Upper lobe of left lung (tissue), 6 donors: ENCODE measurements around the gene ANO10. TPM values are rescaled to one million over a fixed set of nuclear protein-coding genes. Genes with fewer than 3 reads are reported as not detected.

Experiments
- ATAC-seq, 2 donors: fragments of 200-7000 bp; cut with Tn5 transposase; one replicate each; pipeline ENCODE4 v1.9.1; 2022; ENCODE audit warnings: mild to moderate bottlenecking in 2 of 2, moderate library complexity in 2 of 2; ENCODE audit not compliant: low FRiP score in 2 of 2
- DNase-seq, 2 donors: peaks; one replicate each; pipeline ENCODE4 v3.0.0-alpha.2; 2019 to 2020
- H3K27ac ChIP-seq, 4 donors: fragments of 200-600 bp; sonication (generic); one replicate each; pipeline ENCODE4 v1.5.1; 2016 to 2019
- H3K27me3 ChIP-seq, 4 donors: fragments of 200-600 bp; sonication (generic); one replicate each; pipeline ENCODE4 v1.5.1; 2017 to 2019
- H3K36me3 ChIP-seq, 4 donors: fragments of 200-600 bp; sonication (generic); one replicate each; pipeline ENCODE4 v1.5.1; 2016 to 2019
- H3K4me1 ChIP-seq, 4 donors: fragments of 200-600 bp; sonication (generic); one replicate each; pipeline ENCODE4 v1.5.1; 2018 to 2019
- H3K4me3 ChIP-seq, 4 donors: fragments of 200-600 bp; sonication (generic); one replicate each; pipeline ENCODE4 v1.5.1; 2017 to 2019; ENCODE audit warnings: mild to moderate bottlenecking in 2 of 4, moderate library complexity in 1 of 4
- H3K9me3 ChIP-seq, 4 donors: fragments of 200-600 bp; sonication (generic); one replicate each; pipeline ENCODE4 v1.5.1; 2018 to 2019
- CTCF ChIP-seq, 6 experiments: fragments of 450-650 bp in 4 of 6; fragments of 200-600 bp in 2 of 6; sonication (generic) in 2 of 6; IDR thresholded peaks; one replicate each; pipeline ENCODE4 v1.5.1; 2016 to 2019; ENCODE audit warnings: antibody characterized with exemption in 6 of 6
- EP300 ChIP-seq, 4 donors: sonication (generic); formaldehyde crosslinking; IDR thresholded peaks; one replicate each; pipeline ENCODE4 v1.5.1; 2017; ENCODE audit warnings: antibody characterized with exemption in 4 of 4, control low read depth in 2 of 4
- POLR2A ChIP-seq, 4 donors: fragments of 450-650 bp; IDR thresholded peaks; one replicate each; pipeline ENCODE4 v1.5.1; 2016 to 2017; ENCODE audit warnings: antibody characterized with exemption in 4 of 4, mild to moderate bottlenecking in 2 of 4
- POLR2AphosphoS5 ChIP-seq, 2 donors: sonication (generic); formaldehyde crosslinking; IDR thresholded peaks; one replicate each; pipeline ENCODE4 v1.5.1; 2017; ENCODE audit warnings: antibody characterized with exemption in 2 of 2
- WGBS, 2 donors: methylation state at CpG; one replicate each; pipeline ENCODE4 v1.1.5; 2017 to 2018; 5-methylcytosine and 5-hydroxymethylcytosine counted together
- total RNA-seq, 6 donors: library from RNA; depleted of rRNA in 4 of 6; stranded (reverse); fragments of >200 nt in 4 of 6; gene quantifications; one replicate each; pipeline versions ENCODE4 v1.1.0 to v1.2.1, GENCODE V29; 2016 to 2021
- donor health status: DM: no; HTN: no; CAD: no; lungs with moderate emphysema.
- donor health status: DM: no; HTN: yes; CAD: no; lungs with severe emphysema.

The ANO10 gene
- total RNA-seq, 6 donors from 2014 or later, result 12.9 to 27.2 (median 18.3) TPM

- DNase-seq, result no peak
- H3K27ac ChIP-seq, result peak overlapping the region in 2 of 4 donors; percentile 21 to 27
- H3K36me3 ChIP-seq, result peaks cover 20 to 100% (median 68%) of the 10 kb centered on the region in 4 donors
- no peak for TF ChIP-seq EP300 (IDR thresholded peaks at IDR 0.05)
- TF ChIP-seq POLR2AphosphoS5 (IDR thresholded peaks at IDR 0.05), result no peak
- TF ChIP-seq CTCF (IDR thresholded peaks at IDR 0.05), result no peak
- TF ChIP-seq POLR2A (IDR thresholded peaks at IDR 0.05), result no peak
- ATAC-seq, result no peak
- H3K4me3 ChIP-seq, result no peak overlapping the region
- no peaks in the 10 kb centered on the region for H3K27me3 ChIP-seq
- peaks cover 0 to 6% (median 3%) of the 10 kb centered on the region in 4 donors for H3K4me1 ChIP-seq
- 88 to 92% methylated on average over 6 of the region's 6 CpGs for WGBS, 2 donors
- no peaks in the 10 kb centered on the region for H3K9me3 ChIP-seq
Observed at GRCh38 chr3:43345877-43346276, 275.9 kb downstream of the ANO10 start.

- no peak for DNase-seq
- no peaks in the 10 kb centered on the region for H3K9me3 ChIP-seq
- no peak for ATAC-seq
- peak overlapping the region in 2 of 4 donors; percentile 21 to 27 for H3K27ac ChIP-seq
- H3K4me3 ChIP-seq, result no peak overlapping the region
- TF ChIP-seq POLR2AphosphoS5 (IDR thresholded peaks at IDR 0.05) (no peak), POLR2A (IDR thresholded peaks at IDR 0.05) (no peak)
- H3K27me3 ChIP-seq, result no peaks in the 10 kb centered on the region
- peaks cover 0 to 6% (median 3%) of the 10 kb centered on the region in 4 donors for H3K4me1 ChIP-seq
- peaks cover 26 to 100% (median 73%) of the 10 kb centered on the region in 4 donors for H3K36me3 ChIP-seq
- 88 to 90% methylated on average over 4 of the region's 4 CpGs for WGBS, 2 donors
Observed at GRCh38 chr3:43345246-43345645, 276.6 kb downstream of the ANO10 start.

GRCh38 chr3:43344520-43344919 lies 277.3 kb downstream of the ANO10 start:
- Histone ChIP-seq H3K27me3 (no peaks in the 10 kb centered on the region), H3K9me3 (no peaks in the 10 kb centered on the region), H3K27ac (peak overlapping the region in 1 of 4 donors; percentile 27), H3K4me1 (peaks cover 0 to 6% (median 3%) of the 10 kb centered on the region in 4 donors), H3K36me3 (peaks cover 28 to 99% (median 71%) of the 10 kb centered on the region in 4 donors), H3K4me3 (no peak overlapping the region)
- DNase-seq, result no peak
- TF ChIP-seq CTCF (IDR thresholded peaks at IDR 0.05) (no peak), POLR2AphosphoS5 (IDR thresholded peaks at IDR 0.05) (no peak), EP300 (IDR thresholded peaks at IDR 0.05) (no peak), POLR2A (IDR thresholded peaks at IDR 0.05) (no peak)
- WGBS, 2 donors, result 92 to 100% methylated on average over 3 of the region's 3 CpGs
- ATAC-seq, result no peak

GRCh38 chr3:43343815-43344214 lies 278.0 kb downstream of the ANO10 start:
- Histone ChIP-seq H3K27ac (peak overlapping the region in 2 of 4 donors; percentile 27 to 40), H3K9me3 (peaks cover 2 to 6% (median 3%) of the 10 kb centered on the region in 4 donors), H3K4me3 (no peak overlapping the region), H3K36me3 (peaks cover 28 to 99% (median 72%) of the 10 kb centered on the region in 4 donors), H3K4me1 (peaks cover 0 to 6% (median 3%) of the 10 kb centered on the region in 4 donors), H3K27me3 (no peaks in the 10 kb centered on the region)
- WGBS, 2 donors, result 66 to 78% methylated on average over 3 of the region's 3 CpGs
- DNase-seq (no peak), ATAC-seq (no peak)
- no peak for TF ChIP-seq POLR2A (IDR thresholded peaks at IDR 0.05)
- no peak for TF ChIP-seq CTCF (IDR thresholded peaks at IDR 0.05)
- no peak for TF ChIP-seq EP300 (IDR thresholded peaks at IDR 0.05)
- TF ChIP-seq POLR2AphosphoS5 (IDR thresholded peaks at IDR 0.05), result no peak

- ATAC-seq, result no peak
- H3K4me1 ChIP-seq, result peaks cover 0 to 6% (median 3%) of the 10 kb centered on the region in 4 donors
- no peak for DNase-seq
- 71 to 74% methylated on average over 4 of the region's 4 CpGs for WGBS, 2 donors
- no peak for TF ChIP-seq POLR2A (IDR thresholded peaks at IDR 0.05)
- TF ChIP-seq EP300 (IDR thresholded peaks at IDR 0.05), result no peak
- no peak for TF ChIP-seq POLR2AphosphoS5 (IDR thresholded peaks at IDR 0.05)
- no peak for TF ChIP-seq CTCF (IDR thresholded peaks at IDR 0.05)
- peak overlapping the region in 1 of 4 donors; percentile 40 for H3K27ac ChIP-seq
- peaks cover 8 to 12% (median 9%) of the 10 kb centered on the region in 4 donors for H3K9me3 ChIP-seq
- H3K27me3 ChIP-seq, result no peaks in the 10 kb centered on the region
- peaks cover 28 to 99% (median 65%) of the 10 kb centered on the region in 4 donors for H3K36me3 ChIP-seq
- no peak overlapping the region for H3K4me3 ChIP-seq
Observed at GRCh38 chr3:43343185-43343584, 278.6 kb downstream of the ANO10 start.
